Upper lobe of right lung (tissue), 1 donor: ENCODE measurements around the gene OR2F2. TPM values are rescaled to one million over a fixed set of nuclear protein-coding genes. Genes with fewer than 3 reads are reported as not detected.

ENCODE experiments used
- ATAC-seq: fragments of 200-7000 bp; cut with Tn5 transposase; one replicate; pipeline ENCODE4 v1.9.1; 2020; ENCODE audit warnings: mild to moderate bottlenecking, moderate library complexity
- DNase-seq: peaks from one replicate; pipeline ENCODE4 v3.0.0-alpha.2; 2020
- H3K27ac ChIP-seq: fragments of 200-600 bp; one replicate; pipeline ENCODE4 v1.8.0; 2022
- H3K27me3 ChIP-seq: fragments of 200-600 bp; one replicate; pipeline ENCODE4 v1.8.0; 2022; ENCODE audit warnings: mild to moderate bottlenecking
- H3K36me3 ChIP-seq: fragments of 200-600 bp; one replicate; pipeline ENCODE4 v1.8.0; 2022
- H3K4me1 ChIP-seq: fragments of 200-600 bp; one replicate; pipeline ENCODE4 v1.8.0; 2022
- H3K4me3 ChIP-seq: fragments of 200-600 bp; one replicate; pipeline ENCODE4 v1.8.0; 2022; ENCODE audit warnings: mild to moderate bottlenecking
- H3K9me3 ChIP-seq: fragments of 200-600 bp; one replicate; pipeline ENCODE4 v1.8.0; 2022
- intact Hi-C: fragments of 100-400 bp; cut with DNase I; formaldehyde crosslinking; loops from one replicate; pipeline ENCODE4 v1.11.0; 2022
- total RNA-seq: library from RNA; stranded (reverse); fragmentation: NEBNext Ultra II Directional; extraction: Animal tissue kit (Norgen Biotek cat#: 25700); gene quantifications from one replicate; pipeline ENCODE4 v1.2.1, GENCODE V29; 2021
- TF ChIP-seq, protein P1 (sequence below): fragments of 200-600 bp; IDR thresholded peaks from one replicate; pipeline ENCODE4 v1.8.0; 2022; ENCODE audit warnings: antibody characterized with exemption
- donor health status: DM: no; HTN: yes; CAD: no; lungs with severe emphysema.

OR2F2 gene
- total RNA-seq, 1 donor from 2014 or later: not detected

DNA sequence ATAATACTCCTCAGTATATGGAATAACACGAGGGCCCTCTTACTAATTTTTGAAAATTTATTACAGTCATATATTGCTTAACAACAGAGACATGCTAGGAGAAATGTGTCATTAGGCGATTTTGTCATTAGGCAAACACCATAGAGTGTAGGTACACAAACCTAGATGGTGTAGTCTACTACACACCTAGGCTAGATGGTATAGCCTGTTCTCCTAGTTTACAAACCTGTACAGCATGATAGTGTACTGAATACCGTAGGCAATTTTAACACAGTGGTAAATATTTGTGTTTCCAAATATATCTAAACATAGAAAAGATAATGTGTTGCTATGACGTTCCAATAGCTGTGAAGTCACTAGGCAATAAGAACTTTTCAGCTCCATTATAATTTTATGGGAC, 32.4 kb downstream of the OR2F2 start:
- ATAC-seq: no peak
- Histone ChIP-seq H3K27me3 (no peaks in the 10 kb centered on the region), H3K27ac (no peak overlapping the region), H3K4me3 (no peak overlapping the region), H3K36me3 (no peaks in the 10 kb centered on the region), H3K9me3 (no peaks in the 10 kb centered on the region), H3K4me1 (no peaks in the 10 kb centered on the region)
- intact Hi-C loops: no loop called here
- TF ChIP-seq, protein P1, sequence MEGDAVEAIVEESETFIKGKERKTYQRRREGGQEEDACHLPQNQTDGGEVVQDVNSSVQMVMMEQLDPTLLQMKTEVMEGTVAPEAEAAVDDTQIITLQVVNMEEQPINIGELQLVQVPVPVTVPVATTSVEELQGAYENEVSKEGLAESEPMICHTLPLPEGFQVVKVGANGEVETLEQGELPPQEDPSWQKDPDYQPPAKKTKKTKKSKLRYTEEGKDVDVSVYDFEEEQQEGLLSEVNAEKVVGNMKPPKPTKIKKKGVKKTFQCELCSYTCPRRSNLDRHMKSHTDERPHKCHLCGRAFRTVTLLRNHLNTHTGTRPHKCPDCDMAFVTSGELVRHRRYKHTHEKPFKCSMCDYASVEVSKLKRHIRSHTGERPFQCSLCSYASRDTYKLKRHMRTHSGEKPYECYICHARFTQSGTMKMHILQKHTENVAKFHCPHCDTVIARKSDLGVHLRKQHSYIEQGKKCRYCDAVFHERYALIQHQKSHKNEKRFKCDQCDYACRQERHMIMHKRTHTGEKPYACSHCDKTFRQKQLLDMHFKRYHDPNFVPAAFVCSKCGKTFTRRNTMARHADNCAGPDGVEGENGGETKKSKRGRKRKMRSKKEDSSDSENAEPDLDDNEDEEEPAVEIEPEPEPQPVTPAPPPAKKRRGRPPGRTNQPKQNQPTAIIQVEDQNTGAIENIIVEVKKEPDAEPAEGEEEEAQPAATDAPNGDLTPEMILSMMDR: no peak
- DNase-seq: no peak

DNA sequence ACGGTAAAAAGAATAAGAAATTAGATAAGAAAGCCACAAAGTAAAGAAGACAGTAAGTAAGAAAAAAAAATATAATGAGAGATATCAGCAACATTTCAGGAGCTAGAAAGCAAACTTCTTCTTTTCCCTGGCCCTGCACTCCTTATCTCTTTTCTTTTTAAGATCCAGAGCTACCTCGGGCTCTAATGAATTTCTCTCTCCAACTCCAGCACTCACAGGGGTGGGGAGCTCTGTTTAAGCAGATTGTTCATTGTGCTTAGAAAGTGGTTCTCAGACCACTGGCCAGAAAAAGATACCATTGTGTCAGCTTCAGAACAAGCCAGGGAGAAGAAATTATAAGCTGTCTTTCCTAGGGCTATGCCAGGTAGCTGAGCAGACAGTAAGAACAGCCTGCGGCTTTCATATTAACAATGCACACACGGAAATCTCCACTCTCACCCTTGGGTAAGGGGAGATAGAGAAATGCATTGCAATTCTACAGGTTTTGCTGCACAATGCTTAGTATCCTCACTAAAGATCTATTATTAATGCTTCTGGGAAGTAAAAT, 38.9 kb downstream of the OR2F2 start:
- Histone ChIP-seq H3K4me1 (no peaks in the 10 kb centered on the region), H3K27ac (no peak overlapping the region), H3K9me3 (no peaks in the 10 kb centered on the region), H3K36me3 (no peaks in the 10 kb centered on the region), H3K4me3 (no peak overlapping the region), H3K27me3 (no peaks in the 10 kb centered on the region)
- no peak for ATAC-seq
- TF ChIP-seq, protein P1: no peak
- intact Hi-C loops: no loop called here
- DNase-seq: no peak

DNA sequence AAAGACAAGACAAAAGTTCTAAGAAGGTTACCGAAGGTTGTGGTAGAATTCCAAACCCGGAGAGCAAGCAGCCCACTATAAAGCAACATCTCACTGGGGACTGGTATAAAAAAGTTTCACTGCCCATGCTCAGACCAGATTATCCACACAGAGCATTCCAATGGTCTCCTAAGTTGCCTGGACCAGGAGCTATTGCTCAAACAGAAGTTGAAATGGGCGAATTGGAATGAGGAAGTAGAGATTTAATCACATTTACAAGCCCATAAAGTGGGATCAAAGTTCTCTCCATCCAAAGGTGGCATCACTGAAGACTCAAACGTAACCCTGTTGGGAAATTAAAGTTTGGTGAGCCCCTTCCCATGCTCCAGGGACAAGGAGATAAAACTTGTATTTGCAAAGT, 39.4 kb downstream of the OR2F2 start:
- TF ChIP-seq, protein P1: no peak
- no peak for DNase-seq
- Histone ChIP-seq H3K36me3 (no peaks in the 10 kb centered on the region), H3K27me3 (no peaks in the 10 kb centered on the region), H3K27ac (no peak overlapping the region), H3K9me3 (no peaks in the 10 kb centered on the region), H3K4me1 (no peaks in the 10 kb centered on the region), H3K4me3 (no peak overlapping the region)
- no peak for ATAC-seq
- intact Hi-C loops: no loop called here

DNA sequence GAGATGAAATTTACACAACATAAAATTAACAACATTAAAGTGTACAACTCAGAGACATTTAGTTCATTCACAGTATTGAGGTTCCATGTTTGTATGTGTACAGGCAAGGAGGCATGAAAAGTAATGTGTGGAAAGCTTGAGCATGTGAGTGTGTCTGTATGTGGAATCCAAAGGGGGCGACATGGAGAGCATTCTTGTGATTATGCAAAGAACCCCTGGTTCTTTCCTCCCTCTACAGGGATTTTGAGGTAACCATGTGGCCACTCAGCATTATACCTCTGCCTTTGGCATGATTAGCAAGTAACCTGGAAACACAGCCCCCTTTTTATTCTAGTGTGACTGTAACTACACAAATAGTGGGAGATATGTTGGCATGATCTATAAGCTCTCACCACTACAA, 40.6 kb downstream of the OR2F2 start:
- no peaks in the 10 kb centered on the region for H3K9me3 ChIP-seq
- intact Hi-C loops: no loop called here
- TF ChIP-seq, protein P1: no peak
- no peaks in the 10 kb centered on the region for H3K36me3 ChIP-seq
- no peak overlapping the region for H3K27ac ChIP-seq
- H3K4me1 ChIP-seq: no peaks in the 10 kb centered on the region
- H3K4me3 ChIP-seq: no peak overlapping the region
- ATAC-seq (no peak), DNase-seq (no peak)
- no peaks in the 10 kb centered on the region for H3K27me3 ChIP-seq

DNA sequence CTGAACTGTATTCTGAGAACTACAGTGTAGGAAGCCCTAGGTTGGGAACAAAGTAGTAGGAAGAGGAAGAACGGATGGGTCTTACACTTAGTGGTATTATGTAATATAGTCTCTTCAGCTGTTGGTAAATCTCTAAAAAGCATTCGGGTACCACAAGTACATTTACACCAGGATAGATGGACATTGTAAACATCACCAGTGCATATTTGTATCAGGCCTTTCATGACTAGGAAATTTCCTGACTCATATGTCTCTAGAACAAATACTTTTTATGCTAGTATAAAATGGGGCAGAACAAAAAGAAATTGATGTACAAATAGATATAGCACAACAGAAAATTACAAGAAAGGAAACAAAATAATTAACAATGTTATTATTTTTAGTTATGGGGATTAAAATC, 43.6 kb downstream of the OR2F2 start:
- no peak for DNase-seq
- intact Hi-C loops: no loop called here
- no peaks in the 10 kb centered on the region for H3K4me1 ChIP-seq
- no peak overlapping the region for H3K4me3 ChIP-seq
- no peak overlapping the region for H3K27ac ChIP-seq
- TF ChIP-seq, protein P1: no peak
- no peaks in the 10 kb centered on the region for H3K36me3 ChIP-seq
- ATAC-seq: no peak
- no peaks in the 10 kb centered on the region for H3K27me3 ChIP-seq
- H3K9me3 ChIP-seq: no peaks in the 10 kb centered on the region

DNA sequence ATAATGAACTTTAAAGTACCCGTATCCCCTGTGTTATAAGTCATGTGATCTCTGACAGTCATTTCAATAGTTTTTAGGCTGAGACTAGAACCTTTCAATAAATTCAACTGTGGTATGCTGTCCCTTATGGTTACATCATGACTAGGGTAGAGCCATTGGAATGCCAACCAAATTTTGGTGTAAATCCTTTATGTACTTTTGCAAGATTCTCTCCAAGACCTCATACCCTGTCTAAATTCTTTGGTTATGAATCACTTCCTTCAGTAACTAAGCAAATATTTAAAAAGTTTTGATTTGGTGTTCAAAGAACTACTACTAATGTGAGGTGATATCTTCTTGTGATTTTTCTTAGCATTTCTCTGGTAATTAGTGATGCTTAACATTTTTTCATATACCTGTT, 44.3 kb downstream of the OR2F2 start:
- no peak overlapping the region for H3K27ac ChIP-seq
- intact Hi-C loops: no loop called here
- H3K4me1 ChIP-seq: no peaks in the 10 kb centered on the region
- ATAC-seq (no peak), DNase-seq (no peak)
- H3K36me3 ChIP-seq: no peaks in the 10 kb centered on the region
- H3K4me3 ChIP-seq: no peak overlapping the region
- TF ChIP-seq, protein P1: no peak
- H3K27me3 ChIP-seq: no peaks in the 10 kb centered on the region
- H3K9me3 ChIP-seq: no peaks in the 10 kb centered on the region
